Activated CD4-positive, alpha-beta T cell treated with anti-CD3 and anti-CD28 coated beads for 1 hour (primary cell): ENCODE data around the gene PNN.
"Not testable (repeated sequence)": the region's sequence is repeated elsewhere in the genome, so short reads cannot be mapped to it uniquely, and the experiment has no call there.

Source experiments
- DNase-seq: peaks from one replicate; pipeline ENCODE4 v3.0.0-alpha.2; 2020

Gene PNN

GRCh38 chr14:39230416-39231035 lies 55.5 kb downstream of the PNN start:
- DNase-seq: no peak

GRCh38 chr14:39231751-39232553 lies 56.9 kb downstream of the PNN start:
- not testable (repeated sequence) for DNase-seq
